ENCODE measurements around the gene KICS2. TPM values are rescaled to one million over a fixed set of nuclear protein-coding genes. Genes with fewer than 3 reads are reported as not detected.

The KICS2 gene
- total RNA-seq, result 8.6 and 9.3 TPM in 2 replicates

DNA sequence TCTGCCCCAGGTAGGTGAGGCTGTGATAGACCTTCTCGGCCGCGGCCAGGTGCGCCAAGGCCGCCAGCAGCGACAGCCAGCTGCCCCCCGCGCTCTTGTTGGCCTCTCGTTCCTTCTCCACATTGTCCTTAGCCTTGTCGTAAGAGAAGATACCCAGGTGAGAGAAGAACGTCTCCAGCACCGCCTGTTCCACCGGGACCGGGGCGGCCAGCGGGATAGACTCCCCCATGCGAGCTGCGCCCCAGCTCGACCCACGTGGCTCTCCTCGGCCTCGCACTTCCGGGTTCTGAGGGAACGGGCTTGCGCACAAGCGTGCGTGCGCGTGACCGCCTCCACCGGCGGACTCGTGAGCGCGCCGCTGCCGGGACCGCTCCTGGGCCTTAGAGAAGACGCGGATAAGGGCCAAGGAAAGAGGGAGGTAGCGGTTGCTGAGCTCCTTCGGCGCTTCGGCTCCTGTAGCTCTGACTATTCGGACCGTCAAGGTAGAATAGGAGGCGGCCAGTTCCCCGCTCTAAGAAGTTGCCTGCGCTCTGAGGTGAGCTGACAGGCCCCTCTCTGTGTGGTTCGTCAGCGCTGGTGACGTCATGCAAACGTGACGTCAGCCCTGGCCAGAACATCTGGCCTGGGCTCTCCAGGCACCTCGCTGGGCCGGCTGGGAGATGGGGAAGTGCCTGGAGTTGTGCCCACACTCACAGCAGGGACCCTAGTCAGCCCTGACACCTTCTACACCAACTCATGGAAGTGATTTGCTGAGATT is at the start of gene KICS2:
Gene KICS2 (minus strand): TSS at position 288 of the 757 bp plus-strand sequence. CDS start 59 bp downstream, at position 229.

Other genes starting within 250 kb of the KICS2 start
- gene C12orf56, start 168.5 kb upstream of the KICS2 start, total RNA-seq, result 0.19 and 0.28 TPM in 2 replicates
- gene XPOT, start 182.1 kb upstream of the KICS2 start, total RNA-seq, result 99.3 and 121 TPM in 2 replicates
- 29.1 and 40.3 TPM in 2 replicates for gene TBK1, start 229.8 kb upstream of the KICS2 start, total RNA-seq

Measured in regular cardiac myocyte (primary cell).